CD4-positive, alpha-beta T cell treated with Interleukin-2 at 100 ng/mL for 4 hours (primary cell): Measurements from ENCODE around the gene ACOT2.
A peak's percentile ranks its signal among the peaks of the same experiment; 100 is the strongest.
"Not testable (repeated sequence)": the region's sequence is repeated elsewhere in the genome, so short reads cannot be mapped to it uniquely, and the experiment has no call there.

Experiments
- DNase-seq: peaks from one replicate; pipeline ENCODE4 v3.0.0-alpha.2; 2020; ENCODE audit warnings: low spot score

The ACOT2 gene

GRCh38 chr14:73569185-73569958 is at the start of gene ACOT2:
ACOT2 (plus strand) TSS chr14:73569213; CDS start chr14:73569241, 28 bp downstream.
- peak; percentile 87 for DNase-seq

GRCh38 chr14:73521229-73521628 is 47.8 kb upstream of the ACOT2 start:
- no peak for DNase-seq

- DNase-seq, result no peak
Observed at GRCh38 chr14:73524493-73524892, 44.5 kb upstream of the ACOT2 start.

GRCh38 chr14:73526036-73526984 is 42.7 kb upstream of the ACOT2 start:
- DNase-seq, result no peak

GRCh38 chr14:73529356-73529755 is 39.7 kb upstream of the ACOT2 start:
- not testable (repeated sequence) for DNase-seq

GRCh38 chr14:73531971-73532370 is 37.0 kb upstream of the ACOT2 start:
- not testable (repeated sequence) for DNase-seq

GRCh38 chr14:73537244-73538045 is 31.6 kb upstream of the ACOT2 start:
- DNase-seq, result peak; percentile 10

GRCh38 chr14:73539017-73539416 is 30.0 kb upstream of the ACOT2 start:
- DNase-seq, result peak; percentile 54

GRCh38 chr14:73542961-73543360 is 26.1 kb upstream of the ACOT2 start:
- DNase-seq, result not testable (repeated sequence)

- not testable (repeated sequence) for DNase-seq
Observed at GRCh38 chr14:73545353-73545752, 23.7 kb upstream of the ACOT2 start.

GRCh38 chr14:73549097-73549496 is 19.9 kb upstream of the ACOT2 start:
- DNase-seq, result not testable (repeated sequence)

- not testable (repeated sequence) for DNase-seq
Observed at GRCh38 chr14:73549889-73550524, 19.0 kb upstream of the ACOT2 start.

- DNase-seq, result no peak
Observed at GRCh38 chr14:73553845-73554244, 15.2 kb upstream of the ACOT2 start.

- DNase-seq, result not testable (repeated sequence)
Observed at GRCh38 chr14:73557201-73557600, 11.8 kb upstream of the ACOT2 start.

GRCh38 chr14:73558238-73558637 is 10.8 kb upstream of the ACOT2 start:
- not testable (repeated sequence) for DNase-seq

- not testable (repeated sequence) for DNase-seq
Observed at GRCh38 chr14:73562256-73562655, 6.8 kb upstream of the ACOT2 start.

GRCh38 chr14:73562696-73563095 is 6.3 kb upstream of the ACOT2 start:
- not testable (repeated sequence) for DNase-seq

GRCh38 chr14:73566431-73566830 is 2.6 kb upstream of the ACOT2 start:
- not testable (repeated sequence) for DNase-seq

GRCh38 chr14:73566935-73567334 is 2.1 kb upstream of the ACOT2 start:
- DNase-seq, result not testable (repeated sequence)

GRCh38 chr14:73567358-73567757 is 1.7 kb upstream of the ACOT2 start:
- no peak for DNase-seq
